Keratinocyte (primary cell): ENCODE results near the gene FHOD3. TPM values are rescaled to one million over a fixed set of nuclear protein-coding genes. Genes with fewer than 3 reads are reported as not detected.

Experiments
- DNase-seq: peaks from one replicate; pipeline ENCODE4 v3.0.0-alpha.2; 2011; ENCODE audit warnings: low read depth, missing footprints, low spot score
- FAIRE-seq: peaks from 2 replicates; lab custom pipeline; 2011; peaks lifted over from hg19 to GRCh38; lab: Jason Lieb, UNC
- H2AFZ ChIP-seq: 2 replicates; pipeline ENCODE4 v1.6.0; 2012; ENCODE audit warnings: low read length, control low read depth, inconsistent platforms; ENCODE audit not compliant: control insufficient read depth
- H3K27ac ChIP-seq: 2 replicates; pipeline ENCODE4 v1.5.1; 2011; ENCODE audit warnings: low read length; ENCODE audit not compliant: control insufficient read depth, insufficient read depth
- H3K27me3 ChIP-seq: 3 replicates; pipeline ENCODE4 v1.6.0; 2011; ENCODE audit warnings: low read length; ENCODE audit not compliant: control insufficient read depth, insufficient read depth; ENCODE audit errors: extremely low read depth
- H3K36me3 ChIP-seq, 2 experiments: 2 replicates in 1 of 2; 3 replicates in 1 of 2; pipeline ENCODE4 v1.5.1; 2011; ENCODE audit warnings: low read length in 2 of 2, mild to moderate bottlenecking in 1 of 2; ENCODE audit not compliant: control insufficient read depth in 2 of 2, insufficient read depth in 2 of 2; ENCODE audit errors: extremely low read depth in 1 of 2
- H3K4me1 ChIP-seq: 3 replicates; pipeline ENCODE4 v1.5.1; 2011; ENCODE audit warnings: low read length; ENCODE audit not compliant: control insufficient read depth, insufficient read depth; ENCODE audit errors: extremely low read depth
- H3K4me2 ChIP-seq: 3 replicates; pipeline ENCODE4 v1.6.0; 2011; ENCODE audit warnings: low read depth, low read length; ENCODE audit not compliant: control insufficient read depth, insufficient read depth; ENCODE audit errors: extremely low read depth
- H3K4me3 ChIP-seq, 3 experiments: fragments of 200-600 bp in 1 of 3; sonication (generic) in 1 of 3; 2 replicates in 2 of 3; 3 replicates in 1 of 3; pipeline ENCODE4 v1.5.1; 2011 to 2016; ENCODE audit warnings: low read length in 3 of 3, mild to moderate bottlenecking in 3 of 3, control low read depth in 2 of 3, inconsistent platforms in 1 of 3, low read depth in 1 of 3, mixed read lengths in 1 of 3, mixed run types in 1 of 3, moderate library complexity in 1 of 3; ENCODE audit not compliant: control insufficient read depth in 2 of 3, insufficient read depth in 2 of 3; ENCODE audit errors: extremely low read depth in 1 of 3
- H3K79me2 ChIP-seq: 2 replicates; pipeline ENCODE4 v1.6.0; 2012; ENCODE audit warnings: low read length; ENCODE audit not compliant: control insufficient read depth, insufficient read depth
- H3K9ac ChIP-seq: 3 replicates; pipeline ENCODE4 v1.6.0; 2011; ENCODE audit warnings: low read length; ENCODE audit not compliant: control insufficient read depth, insufficient read depth; ENCODE audit errors: extremely low read depth
- H3K9me1 ChIP-seq: 3 replicates; pipeline ENCODE4 v1.6.0; 2011; ENCODE audit warnings: low read length; ENCODE audit not compliant: control insufficient read depth, insufficient read depth; ENCODE audit errors: extremely low read depth
- H3K9me3 ChIP-seq: 2 replicates; pipeline ENCODE4 v1.5.1; 2012; ENCODE audit warnings: low read depth, low read length; ENCODE audit not compliant: control insufficient read depth
- H4K20me1 ChIP-seq: 3 replicates; pipeline ENCODE4 v1.6.0; 2011; ENCODE audit warnings: low read length; ENCODE audit not compliant: control insufficient read depth, insufficient read depth; ENCODE audit errors: extremely low read depth
- EZH2 ChIP-seq: IDR thresholded peaks from one replicate; pipeline ENCODE4 v1.6.1; 2012; ENCODE audit warnings: inconsistent platforms, mild to moderate bottlenecking, low read length, moderate library complexity
- dilution Hi-C: fragments of 300-500 bp; cut with MboI; formaldehyde crosslinking; loops from one replicate; pipeline ENCODE4 v1.7.0; 2020; ENCODE audit warnings: low sequenced_read_pairs; ENCODE audit not compliant: extremely low pct_ligation_motif_present
- polyA plus RNA-seq, 5 experiments: library from polyadenylated mRNA; depleted of rRNA in 3 of 5; stranded (reverse) in 3 of 5; stranded (forward) in 1 of 5; unstranded in 1 of 5; fragments of >200 nt; gene quantifications; 1 replicate in 1 of 5; 2 replicates in 3 of 5; 3 replicates in 1 of 5; pipeline versions ENCODE4 v1.2.1 to v1.2.3, GENCODE V29; 2011 to 2012; ENCODE audit warnings: missing spikeins in 2 of 5, low read depth in 1 of 5, low replicate concordance in 1 of 5
- TF ChIP-seq, protein P1 (sequence below), 3 experiments: IDR thresholded peaks in 1 of 3; conservative IDR thresholded peaks in 1 of 3; optimal IDR thresholded peaks in 1 of 3; 2 replicates in 2 of 3; 3 replicates in 1 of 3; pipeline versions ENCODE3 to v1.5.1; 2011; ENCODE audit warnings: low read length in 3 of 3, mild to moderate bottlenecking in 3 of 3, moderate library complexity in 2 of 3, control low read depth in 1 of 3, inconsistent platforms in 1 of 3; ENCODE audit not compliant: insufficient read depth in 2 of 3; ENCODE audit errors: extremely low read depth in 1 of 3

FHOD3 gene
- polyA plus RNA-seq, 1 donor (not counting 4 experiments of a cell fraction or from before 2014, with no cell fraction given) = 7.7 TPM

DNA sequence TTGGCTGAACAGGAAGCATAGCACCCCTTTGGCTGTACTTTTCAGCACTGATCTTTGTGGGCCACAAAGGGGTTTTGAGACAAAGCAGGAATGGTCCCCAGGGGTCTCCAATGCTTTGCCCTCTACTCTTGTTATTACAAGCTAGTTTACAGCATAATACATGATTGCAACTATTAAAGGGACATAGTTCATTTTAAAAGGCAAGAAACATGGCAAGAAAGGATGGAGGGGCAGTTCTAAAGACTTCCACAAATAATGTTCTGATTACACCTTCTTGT is 196.6 kb downstream of the FHOD3 start:
- Histone ChIP-seq H3K9ac (no peak overlapping the region), H3K4me2 (no peak overlapping the region), H3K79me2 (no peaks in the 10 kb centered on the region), H3K36me3 (no peaks in the 10 kb centered on the region), H3K27me3 (no peaks in the 10 kb centered on the region), H2AFZ (no peak overlapping the region), H3K27ac (no peak overlapping the region), H3K9me3 (no peaks in the 10 kb centered on the region), H3K9me1 (no peaks in the 10 kb centered on the region), H3K4me1 (no peaks in the 10 kb centered on the region), H3K4me3 (no peak overlapping the region), H4K20me1 (no peaks in the 10 kb centered on the region)
- dilution Hi-C loops = no loop called here
- FAIRE-seq (no peak), DNase-seq (no peak)
- no peak for TF ChIP-seq EZH2
- TF ChIP-seq, protein P1, sequence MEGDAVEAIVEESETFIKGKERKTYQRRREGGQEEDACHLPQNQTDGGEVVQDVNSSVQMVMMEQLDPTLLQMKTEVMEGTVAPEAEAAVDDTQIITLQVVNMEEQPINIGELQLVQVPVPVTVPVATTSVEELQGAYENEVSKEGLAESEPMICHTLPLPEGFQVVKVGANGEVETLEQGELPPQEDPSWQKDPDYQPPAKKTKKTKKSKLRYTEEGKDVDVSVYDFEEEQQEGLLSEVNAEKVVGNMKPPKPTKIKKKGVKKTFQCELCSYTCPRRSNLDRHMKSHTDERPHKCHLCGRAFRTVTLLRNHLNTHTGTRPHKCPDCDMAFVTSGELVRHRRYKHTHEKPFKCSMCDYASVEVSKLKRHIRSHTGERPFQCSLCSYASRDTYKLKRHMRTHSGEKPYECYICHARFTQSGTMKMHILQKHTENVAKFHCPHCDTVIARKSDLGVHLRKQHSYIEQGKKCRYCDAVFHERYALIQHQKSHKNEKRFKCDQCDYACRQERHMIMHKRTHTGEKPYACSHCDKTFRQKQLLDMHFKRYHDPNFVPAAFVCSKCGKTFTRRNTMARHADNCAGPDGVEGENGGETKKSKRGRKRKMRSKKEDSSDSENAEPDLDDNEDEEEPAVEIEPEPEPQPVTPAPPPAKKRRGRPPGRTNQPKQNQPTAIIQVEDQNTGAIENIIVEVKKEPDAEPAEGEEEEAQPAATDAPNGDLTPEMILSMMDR (optimal IDR thresholded peaks at IDR 0.05 in 1 of 3, IDR thresholded peaks at IDR 0.05 in 1 of 3, conservative IDR thresholded peaks at IDR 0.05 in 1 of 3; ENCODE audit: extremely low read depth in 1 of 3, insufficient read depth in 2 of 3, low read length in 3 of 3) = no peak

GRCh38 chr18:36496022-36496421 is 198.5 kb downstream of the FHOD3 start:
- dilution Hi-C loops = no loop called here
- no peak overlapping the region for H3K4me3 ChIP-seq
- H3K9me1 ChIP-seq = no peaks in the 10 kb centered on the region
- no peak overlapping the region for H3K4me2 ChIP-seq
- no peaks in the 10 kb centered on the region for H3K27me3 ChIP-seq
- H3K36me3 ChIP-seq = no peaks in the 10 kb centered on the region
- FAIRE-seq = no peak
- no peaks in the 10 kb centered on the region for H3K9me3 ChIP-seq
- DNase-seq = no peak
- H3K79me2 ChIP-seq = no peaks in the 10 kb centered on the region
- H4K20me1 ChIP-seq = no peaks in the 10 kb centered on the region
- H3K27ac ChIP-seq = no peak overlapping the region
- H3K4me1 ChIP-seq = peaks cover 6% of the 10 kb centered on the region
- no peak overlapping the region for H2AFZ ChIP-seq
- TF ChIP-seq, protein P1 (optimal IDR thresholded peaks at IDR 0.05 in 1 of 3, IDR thresholded peaks at IDR 0.05 in 1 of 3, conservative IDR thresholded peaks at IDR 0.05 in 1 of 3; ENCODE audit: extremely low read depth in 1 of 3, insufficient read depth in 2 of 3, low read length in 3 of 3) = no peak
- no peak for TF ChIP-seq EZH2
- no peak overlapping the region for H3K9ac ChIP-seq
